ENCODE results near the gene GAP43. TPM values are rescaled to one million over a fixed set of nuclear protein-coding genes. Genes with fewer than 3 reads are reported as not detected.

Gene GAP43
- total and polyA plus RNA-seq, 2 of the 4 experiments (the other 2 are of a cell fraction) = 0.36 to 0.51 TPM

- H2BK5ac ChIP-seq (ENCODE audit: low read depth, low read length, poor library complexity, severe bottlenecking) = no peak overlapping the region
- H3K23ac ChIP-seq (ENCODE audit: low read depth, low read length) = no peak overlapping the region
- no peak overlapping the region for H2AFZ ChIP-seq (replicated peaks; ENCODE audit: low read length, poor library complexity)
- H3K79me1 ChIP-seq (ENCODE audit: low read depth in 1 of 2, low read length in 2 of 2) = no peaks in the 10 kb centered on the region
- H3K9me1 ChIP-seq (ENCODE audit: insufficient read depth, low read length) = no peaks in the 10 kb centered on the region
- H3K27me3 ChIP-seq (ENCODE audit: control insufficient read depth, insufficient read depth, low read length) = peaks cover 25% of the 10 kb centered on the region
- no peak overlapping the region for H4K8ac ChIP-seq (ENCODE audit: low read depth in 2 of 2, low read length in 2 of 2)
- no peak overlapping the region for H3K4me2 ChIP-seq (ENCODE audit: low read depth, low read length)
- H3K9me3 ChIP-seq (ENCODE audit: control insufficient read depth, insufficient read depth, low read length) = no peaks in the 10 kb centered on the region
- BruUV-seq (replicated peaks) = no TSS peak
- TF ChIP-seq RFX5 (IDR thresholded peaks at IDR 0.05; ENCODE audit: low read depth, low read length) (no peak), CEBPB (IDR thresholded peaks at IDR 0.05; ENCODE audit: low read depth, low read length) (no peak), CHD1 (IDR thresholded peaks at IDR 0.05; ENCODE audit: low read depth, low read length) (no peak), SMC3 (IDR thresholded peaks at IDR 0.05; ENCODE audit: low read depth, low read length) (no peak), RCOR1 (IDR thresholded peaks at IDR 0.05; ENCODE audit: insufficient replicate concordance, low read length) (no peak), CTCF (conservative IDR thresholded peaks at IDR 0.05; ENCODE audit: low read depth, low read length) (no peak), MAZ (IDR thresholded peaks at IDR 0.05; ENCODE audit: borderline replicate concordance, low read depth, low read length) (no peak), NFE2L2 (IDR thresholded peaks at IDR 0.05; ENCODE audit: low read depth, low read length) (no peak), RAD21 (IDR thresholded peaks at IDR 0.05; ENCODE audit: low read length) (no peak), POLR2A (IDR thresholded peaks at IDR 0.05; ENCODE audit: low read depth, low read length) (no peak), FOS (IDR thresholded peaks at IDR 0.05; ENCODE audit: low read depth, low read length) (no peak), MXI1 (IDR thresholded peaks at IDR 0.05; ENCODE audit: borderline replicate concordance, low read depth, low read length) (no peak), MAFK (IDR thresholded peaks at IDR 0.05; ENCODE audit: low read depth, low read length) (no peak), BHLHE40 (IDR thresholded peaks at IDR 0.05; ENCODE audit: low read depth, low read length) (no peak), USF2 (IDR thresholded peaks at IDR 0.05; ENCODE audit: low read depth, low read length) (no peak), ELK1 (IDR thresholded peaks at IDR 0.05; ENCODE audit: borderline replicate concordance, low read depth, low read length) (no peak)
- ChIA-PET POLR2A (ENCODE audit: unreplicated experiment) (no interaction called here), CTCF (no interaction called here)
- WGBS, 2 experiments (ENCODE audit: extremely low coverage in 2 of 2, insufficient read length in 1 of 2) = no CpG with 5 or more reads among the region's 2 CpGs
- ATAC-seq (ENCODE audit: low read depth) = no peak
- H2BK15ac ChIP-seq (ENCODE audit: low read depth, low read length) = no peak overlapping the region
- dilution Hi-C loops (cut with HindIII; ENCODE audit: low sequenced_read_pairs, unreplicated experiment) (no loop called here), intact Hi-C loops (cut with micrococcal nuclease) (loop anchor here (10.0 kb wide), 1 partner anchor 336 kb away; no protein-coding TSS in a partner anchor), in situ Hi-C loops (cut with MboI; ENCODE audit: low sequenced_read_pairs) (loop anchor here (25.0 kb wide), 1 partner anchor 844 kb away; no protein-coding TSS in a partner anchor)
- H4K5ac ChIP-seq (ENCODE audit: low read depth, low read length) = no peak overlapping the region
- no peak for DNase-seq
- H3K4ac ChIP-seq (ENCODE audit: low read depth, low read length) = no peak overlapping the region
- H2BK120ac ChIP-seq (ENCODE audit: low read depth, low read length) = no peak overlapping the region
- no peaks in the 10 kb centered on the region for H4K20me1 ChIP-seq (ENCODE audit: insufficient read depth, low read length)
- no peak overlapping the region for H2AK9ac ChIP-seq (replicated peaks; ENCODE audit: low read depth, low read length, poor library complexity)
- no peak overlapping the region for H3K18ac ChIP-seq (ENCODE audit: low read depth, low read length)
- H3K27ac ChIP-seq (ENCODE audit: insufficient read depth, low read length) = no peak overlapping the region
- no peak overlapping the region for H3K14ac ChIP-seq (replicated peaks; ENCODE audit: low read depth, low read length)
- no peak overlapping the region for H3K9ac ChIP-seq (ENCODE audit: low read depth, low read length)
- no peaks in the 10 kb centered on the region for H3K4me1 ChIP-seq (ENCODE audit: control insufficient read depth, insufficient read depth, low read length)
- no peak overlapping the region for H4K91ac ChIP-seq (ENCODE audit: insufficient read depth, low read depth, low read length)
- H3K36me3 ChIP-seq (ENCODE audit: control insufficient read depth, insufficient read depth, low read length) = no peaks in the 10 kb centered on the region
- H3K4me3 ChIP-seq (ENCODE audit: insufficient read depth, low read depth, low read length) = no peak overlapping the region
- no peak overlapping the region for H2AK5ac ChIP-seq (ENCODE audit: low read depth, low read length)
- H3K56ac ChIP-seq (ENCODE audit: extremely low read depth, insufficient read depth, low read length) = no peak overlapping the region
- H2BK20ac ChIP-seq (ENCODE audit: low read depth, low read length) = no peak overlapping the region
These were observed 57.6 kb downstream of the GAP43 start for GRCh38 chr3:115680803-115681345.
